GM21447 (cell line): ENCODE results near the gene CPLX3.
A peak's percentile ranks its signal among the peaks of the same experiment; 100 is the strongest.

ENCODE experiments used
- ATAC-seq: cut with Tn5 transposase; IDR thresholded peaks from one replicate; pipeline ENCODE4 v1.9.1; 2021; ENCODE audit not compliant: unreplicated experiment

Gene CPLX3

DNA sequence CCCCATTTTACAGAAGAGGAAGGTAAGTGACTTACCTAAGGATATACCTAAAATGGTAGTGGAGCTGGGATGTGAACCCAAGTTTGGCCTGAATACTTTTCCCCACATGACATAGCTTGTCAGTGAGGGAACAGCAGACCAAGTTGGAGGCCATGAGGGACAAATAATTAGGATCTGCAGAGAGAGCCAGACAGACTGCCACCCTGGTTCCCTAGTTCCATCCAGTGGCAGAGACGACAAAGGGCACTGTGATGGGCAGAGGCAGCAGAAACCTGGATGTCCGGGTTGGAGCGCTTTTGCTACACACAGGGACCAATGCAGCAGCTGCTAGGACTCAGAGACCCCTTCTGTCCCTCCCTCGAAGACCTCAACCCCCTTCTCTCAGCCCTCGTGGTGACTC lies 1.2 kb downstream of the CPLX3 start:
- ATAC-seq = no peak

DNA sequence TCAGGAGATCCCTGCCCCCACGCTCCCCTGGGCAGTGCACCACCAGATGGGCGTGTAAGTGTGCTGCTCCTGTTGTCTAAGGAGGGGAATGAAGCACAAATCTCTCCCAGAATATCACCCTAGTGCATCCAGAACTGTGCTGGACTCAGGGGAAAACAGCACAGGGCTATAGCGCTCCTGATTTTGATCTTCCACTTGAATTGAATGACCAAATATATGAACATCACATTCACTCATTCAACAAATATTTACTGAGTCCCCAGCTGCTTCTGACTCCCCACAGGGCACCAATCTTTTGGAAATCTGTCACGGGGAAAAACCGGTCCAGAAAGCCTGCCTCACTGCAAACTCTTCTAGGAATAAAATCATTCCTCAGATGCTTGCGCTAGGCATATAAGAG lies 2.4 kb downstream of the CPLX3 start:
- ATAC-seq = no peak

DNA sequence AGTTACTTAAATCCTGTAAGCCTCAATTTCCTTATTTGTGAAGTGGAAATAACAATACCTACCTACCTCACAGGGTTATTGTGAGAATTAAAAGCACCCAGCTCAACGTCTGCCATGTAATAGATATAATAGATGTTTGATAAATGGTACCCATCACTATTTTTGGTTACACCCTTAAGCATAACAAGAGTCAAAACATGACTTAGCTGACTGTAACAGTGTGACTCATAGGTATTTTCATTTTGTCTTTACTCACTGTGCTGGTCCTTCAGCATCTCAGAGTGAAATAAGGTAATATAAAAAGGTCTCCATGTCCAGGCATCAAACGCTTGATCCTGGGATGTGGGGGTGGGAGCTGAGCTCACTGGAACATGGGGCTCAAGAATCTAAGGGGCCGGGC lies 3.1 kb downstream of the CPLX3 start:
- no peak for ATAC-seq

DNA sequence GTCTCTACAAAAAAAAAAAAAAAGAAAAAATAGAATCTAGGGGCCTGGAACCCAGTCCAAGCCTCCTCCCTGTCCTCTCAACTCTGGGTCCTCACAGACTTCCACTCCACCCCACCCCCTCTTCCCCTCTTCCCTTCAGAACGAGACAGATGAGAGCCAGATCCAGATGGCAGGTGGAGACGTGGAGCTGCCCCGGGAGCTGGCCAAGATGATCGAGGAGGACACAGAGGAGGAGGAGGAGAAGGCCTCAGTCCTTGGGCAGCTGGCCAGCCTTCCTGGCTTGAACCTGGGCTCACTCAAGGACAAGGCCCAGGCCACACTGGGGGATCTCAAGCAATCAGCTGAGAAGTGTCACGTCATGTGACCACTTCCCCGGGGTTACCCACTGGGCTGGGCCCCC lies 3.6 kb downstream of the CPLX3 start:
- no peak for ATAC-seq

DNA sequence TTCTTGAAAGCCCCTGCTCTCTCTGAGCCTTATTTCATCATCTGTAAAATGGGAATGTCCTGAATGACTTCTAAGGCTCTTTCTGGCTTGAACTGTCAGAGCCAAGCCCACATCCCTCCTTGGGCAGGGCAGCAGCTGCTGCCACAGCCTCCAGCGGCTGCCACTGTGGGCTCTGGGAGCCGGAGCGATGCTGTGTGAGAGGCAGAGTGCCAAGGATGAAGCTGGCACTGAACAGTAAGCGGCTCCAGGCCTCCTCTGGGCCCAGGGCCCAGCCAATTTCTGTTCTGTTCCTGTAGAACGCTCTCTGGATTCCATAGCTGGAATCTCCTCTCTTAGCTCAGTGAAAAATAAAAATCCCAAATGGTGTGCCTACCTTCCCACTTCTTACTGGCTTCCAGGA lies 4.4 kb downstream of the CPLX3 start:
- no peak for ATAC-seq

DNA sequence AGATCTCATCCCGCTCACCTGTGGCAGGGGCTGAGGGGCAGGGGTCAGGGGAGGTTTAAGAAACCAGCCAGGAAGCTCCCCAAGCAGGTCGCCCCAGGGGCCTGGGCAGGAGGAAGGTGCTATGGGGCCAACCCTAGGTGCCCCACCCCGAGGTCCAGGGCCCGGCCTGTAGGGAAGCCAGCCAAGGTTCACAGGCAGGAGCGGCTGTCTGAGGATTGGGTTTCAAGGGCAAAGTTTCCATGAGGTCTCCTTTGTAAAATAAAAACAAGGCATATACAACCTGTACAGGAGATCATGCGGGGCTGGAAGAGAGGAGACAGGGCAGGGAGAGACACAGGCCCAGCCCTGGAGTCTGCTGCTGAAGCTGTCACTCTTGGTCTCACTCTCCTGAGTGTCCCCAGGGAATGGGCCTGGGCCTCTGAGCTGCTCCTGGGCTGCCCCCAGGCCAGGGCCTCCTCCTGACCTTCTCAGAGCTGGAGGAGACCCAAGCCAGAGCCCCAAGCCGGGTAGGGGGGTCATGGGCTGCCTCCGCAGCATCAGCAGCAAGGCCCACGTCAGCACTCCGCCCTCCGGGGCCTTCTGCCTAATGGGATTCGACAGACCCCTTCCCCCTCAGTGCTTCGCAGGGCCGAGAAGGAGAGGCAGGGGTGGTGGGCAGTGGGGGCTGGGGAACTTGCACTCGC lies 5.5 kb downstream of the CPLX3 start:
- no peak for ATAC-seq

DNA sequence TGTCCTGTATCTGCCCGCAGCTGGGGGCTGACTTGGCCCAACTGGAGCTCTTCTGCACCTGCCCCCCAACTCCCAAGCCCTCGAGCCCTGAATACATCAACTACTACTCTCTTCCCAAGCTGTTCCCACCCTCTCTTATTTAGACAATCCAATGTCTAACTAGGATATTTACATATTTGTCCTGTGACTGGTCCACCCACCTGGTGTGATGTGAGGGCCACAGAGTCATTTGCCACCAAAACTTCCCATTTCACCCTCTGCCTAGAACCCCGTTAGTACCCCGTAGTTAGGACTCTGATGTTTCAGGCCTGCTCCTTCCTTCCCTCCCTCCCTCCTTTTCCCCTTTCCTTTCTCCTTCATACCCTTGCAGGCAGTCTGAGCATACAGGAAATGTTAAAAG lies 6.4 kb downstream of the CPLX3 start:
- no peak for ATAC-seq

DNA sequence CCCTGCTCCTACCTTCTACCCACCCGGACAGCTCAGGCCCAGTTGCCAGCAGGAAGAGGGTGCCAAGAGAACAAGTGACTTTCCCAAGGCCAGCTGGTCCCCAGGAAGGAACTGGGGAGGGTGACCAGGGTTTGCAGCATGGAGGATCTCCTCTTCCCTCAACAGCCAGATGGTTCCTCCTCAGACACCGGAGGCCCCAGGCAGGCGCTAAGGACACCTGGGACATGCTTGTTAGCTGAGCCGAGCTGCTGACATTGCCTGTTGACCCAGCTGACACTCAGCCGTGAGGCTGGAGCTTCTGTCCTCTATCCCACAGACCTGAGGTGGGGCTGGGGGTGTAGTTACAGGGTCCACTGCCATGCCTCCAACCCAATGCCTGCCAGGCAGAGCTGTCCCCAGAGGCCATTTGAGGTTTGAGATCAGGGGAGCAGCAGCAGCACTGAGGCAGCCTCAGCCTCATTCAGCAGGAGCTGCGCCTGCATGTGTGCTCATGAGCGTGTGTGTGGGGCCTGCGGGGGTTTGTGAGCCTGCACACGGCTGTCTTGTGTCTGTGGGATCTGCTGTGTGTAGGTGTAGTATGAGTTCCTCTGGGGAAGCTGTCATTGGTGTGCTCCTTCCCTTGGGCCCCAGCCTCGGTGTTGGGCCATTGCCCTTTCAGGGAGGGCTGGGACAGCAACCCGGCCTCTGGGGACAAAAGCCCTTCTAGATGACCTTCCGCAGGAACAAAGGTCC lies 7.1 kb downstream of the CPLX3 start:
- ATAC-seq = no peak

DNA sequence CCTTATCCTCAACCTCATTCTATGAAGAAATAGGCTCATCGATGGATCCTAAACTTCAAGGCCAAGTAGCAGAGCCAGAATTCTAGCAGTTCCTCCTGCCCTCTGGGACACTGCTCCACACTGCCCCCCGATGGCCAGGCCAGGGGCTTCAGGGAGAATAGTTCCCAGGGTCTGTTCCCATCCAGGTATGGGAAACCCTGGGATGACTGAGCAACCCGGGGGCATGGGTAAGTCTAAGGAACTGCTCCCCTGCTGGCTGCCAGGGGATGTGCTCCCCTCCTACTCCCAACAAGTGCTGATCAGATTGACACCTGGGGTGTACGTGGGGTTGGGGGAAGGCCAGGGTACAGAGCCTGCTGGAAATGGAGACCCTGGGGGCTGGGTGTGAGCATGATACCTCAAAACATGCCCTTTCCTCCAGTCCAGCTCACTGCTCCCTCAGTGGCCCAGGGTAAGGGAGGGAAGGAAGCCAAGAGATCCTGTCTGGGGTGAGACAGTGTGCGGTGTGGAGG lies 8.9 kb downstream of the CPLX3 start:
- no peak for ATAC-seq

DNA sequence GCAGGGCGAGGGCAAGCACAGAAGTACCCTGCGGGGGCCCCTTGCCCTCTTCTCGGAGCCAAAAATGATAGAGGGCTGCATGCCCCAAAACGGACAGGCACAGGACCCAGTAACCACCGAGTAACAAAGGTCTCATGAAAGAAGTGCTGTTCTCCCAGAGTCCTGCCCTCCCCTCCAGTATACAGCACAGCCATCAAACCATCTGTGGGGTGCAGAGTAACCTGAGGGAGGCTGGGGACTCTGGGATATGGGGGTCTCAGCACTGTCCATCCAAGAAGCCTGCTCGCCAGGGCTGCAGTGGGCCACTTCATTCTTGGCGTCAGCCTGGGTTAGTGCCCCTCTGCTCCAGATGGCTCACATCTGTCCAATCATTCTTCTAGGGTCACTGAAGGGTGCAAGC lies 10.4 kb downstream of the CPLX3 start:
- no peak for ATAC-seq

DNA sequence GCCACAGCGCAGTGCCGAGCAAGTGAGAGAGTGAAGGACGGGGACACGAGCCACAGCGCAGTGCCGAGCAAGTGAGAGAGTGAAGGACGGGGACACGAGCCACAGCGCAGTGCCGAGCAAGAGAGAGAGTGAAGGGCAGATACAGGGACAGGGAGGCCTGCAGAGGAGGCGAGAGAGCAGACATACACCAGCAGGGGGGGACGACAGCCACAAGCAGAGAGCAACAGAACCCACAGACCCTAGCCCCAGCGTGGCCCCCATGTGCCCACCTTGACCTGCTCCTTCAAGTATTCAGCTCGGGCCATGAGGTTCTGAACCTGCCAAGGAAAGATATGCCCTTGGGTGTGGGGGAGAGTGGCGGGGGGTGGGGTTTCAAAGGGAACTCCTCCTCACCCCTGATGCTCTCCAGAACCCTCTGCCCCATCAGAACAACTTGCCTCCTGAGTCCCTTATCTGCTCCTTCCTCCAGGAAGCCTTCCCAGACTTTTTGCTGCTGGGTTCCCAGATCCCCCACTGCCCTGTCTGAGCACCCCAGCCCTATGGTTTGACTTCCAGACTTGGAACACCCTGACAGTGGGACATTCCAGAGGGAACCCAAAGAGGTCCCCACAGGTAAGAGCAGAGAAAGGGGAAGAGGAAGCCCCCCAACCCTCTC lies 11.2 kb downstream of the CPLX3 start:
- no peak for ATAC-seq

DNA sequence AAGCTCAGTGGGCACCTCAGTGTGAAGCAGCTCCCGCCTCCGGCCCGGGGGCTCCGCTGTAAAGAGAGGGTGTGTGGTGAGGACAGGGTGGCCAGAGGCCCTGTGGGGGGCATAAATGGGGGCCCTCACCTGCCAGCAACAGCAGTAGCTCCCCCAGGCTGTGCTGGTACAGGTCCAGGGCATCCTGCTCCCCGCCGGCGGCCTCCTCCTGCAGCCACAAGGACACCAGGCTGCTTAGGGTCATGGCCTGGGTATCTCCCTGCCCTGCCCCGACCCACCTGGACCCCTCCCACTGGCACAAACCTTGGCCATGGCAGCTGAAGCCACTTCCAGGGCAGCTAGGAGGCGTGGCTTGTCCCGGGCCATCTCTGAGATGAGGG lies 11.7 kb downstream of the CPLX3 start:
- ATAC-seq = no peak

DNA sequence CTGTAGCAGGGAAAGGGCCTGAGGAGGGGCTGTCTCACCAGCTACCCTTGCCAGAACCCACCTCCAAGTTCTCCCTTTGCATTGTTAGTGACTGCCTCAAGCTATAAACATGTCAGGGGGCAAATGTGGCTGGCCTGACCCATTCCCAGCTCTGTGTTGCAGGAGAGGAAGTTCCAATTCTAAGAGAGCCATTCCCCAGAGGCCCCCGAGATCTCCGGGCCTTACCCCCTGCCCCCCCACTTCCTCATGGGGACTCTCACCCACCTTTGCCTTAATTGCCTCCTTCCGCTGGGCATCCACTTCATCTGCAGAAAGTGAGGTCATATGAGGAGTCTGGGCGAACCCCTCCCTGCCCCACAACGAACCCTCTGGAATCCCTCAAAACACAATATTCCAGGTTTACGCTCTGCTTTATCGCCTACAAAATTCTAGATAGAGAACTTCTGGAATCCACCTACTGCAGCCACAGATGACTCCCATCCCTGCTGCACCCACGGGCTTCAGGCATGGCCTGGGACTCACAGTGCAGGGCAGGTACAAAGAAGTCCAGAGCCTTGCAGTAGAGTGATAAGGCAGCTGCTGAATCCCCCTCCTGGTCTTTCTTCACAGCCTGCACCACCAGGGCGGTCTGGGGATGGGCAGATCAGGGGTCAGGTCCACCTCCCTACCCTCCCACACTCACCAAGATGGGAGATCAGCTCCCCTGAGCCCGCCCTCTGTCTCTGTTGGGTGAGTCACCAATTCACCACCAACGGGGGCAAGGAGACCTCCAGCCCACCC lies 12.5 kb downstream of the CPLX3 start:
- ATAC-seq = no peak

DNA sequence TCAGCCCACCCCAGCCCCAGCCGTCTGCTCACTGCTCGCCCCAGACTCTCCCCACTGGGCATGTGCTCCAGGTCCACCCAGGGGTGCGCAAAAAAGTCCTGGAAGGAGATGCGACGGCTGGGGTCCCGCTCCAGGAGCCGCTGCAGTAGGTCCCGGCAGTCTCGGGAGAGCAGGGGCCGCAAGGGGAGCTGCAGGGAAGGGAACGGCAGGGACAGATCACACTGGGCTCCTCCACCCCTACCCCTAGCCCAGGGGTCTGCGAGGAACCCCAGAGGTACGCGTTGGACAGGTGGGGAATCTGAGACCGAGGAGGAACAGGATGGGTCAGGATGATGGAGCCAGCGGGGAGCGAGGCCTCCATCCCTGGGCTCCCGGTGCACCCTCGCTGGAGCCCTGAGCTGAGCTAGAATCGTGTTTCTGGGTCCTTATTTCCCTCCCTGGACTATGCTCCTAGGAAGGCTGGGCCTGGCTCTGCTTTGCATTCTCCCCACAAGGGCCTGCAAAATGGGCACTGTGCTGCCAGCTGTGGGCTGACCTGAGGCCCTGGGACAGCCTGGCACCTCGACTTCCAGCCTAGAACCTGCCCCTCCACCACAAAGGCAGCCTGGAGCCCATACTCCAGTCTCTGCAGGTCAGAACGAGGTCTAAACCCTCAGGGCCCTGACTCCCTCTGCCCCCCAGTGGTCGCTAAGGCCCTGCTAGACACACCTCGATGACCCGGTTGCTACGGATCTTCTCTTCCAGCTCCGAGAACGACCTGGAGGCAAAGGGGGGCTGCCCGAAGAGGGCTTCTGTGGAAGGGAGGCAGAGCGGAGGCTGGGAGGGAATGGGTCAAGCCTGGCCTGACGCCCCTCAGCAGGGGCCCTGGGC lies 13.3 kb downstream of the CPLX3 start:
- ATAC-seq = no peak

DNA sequence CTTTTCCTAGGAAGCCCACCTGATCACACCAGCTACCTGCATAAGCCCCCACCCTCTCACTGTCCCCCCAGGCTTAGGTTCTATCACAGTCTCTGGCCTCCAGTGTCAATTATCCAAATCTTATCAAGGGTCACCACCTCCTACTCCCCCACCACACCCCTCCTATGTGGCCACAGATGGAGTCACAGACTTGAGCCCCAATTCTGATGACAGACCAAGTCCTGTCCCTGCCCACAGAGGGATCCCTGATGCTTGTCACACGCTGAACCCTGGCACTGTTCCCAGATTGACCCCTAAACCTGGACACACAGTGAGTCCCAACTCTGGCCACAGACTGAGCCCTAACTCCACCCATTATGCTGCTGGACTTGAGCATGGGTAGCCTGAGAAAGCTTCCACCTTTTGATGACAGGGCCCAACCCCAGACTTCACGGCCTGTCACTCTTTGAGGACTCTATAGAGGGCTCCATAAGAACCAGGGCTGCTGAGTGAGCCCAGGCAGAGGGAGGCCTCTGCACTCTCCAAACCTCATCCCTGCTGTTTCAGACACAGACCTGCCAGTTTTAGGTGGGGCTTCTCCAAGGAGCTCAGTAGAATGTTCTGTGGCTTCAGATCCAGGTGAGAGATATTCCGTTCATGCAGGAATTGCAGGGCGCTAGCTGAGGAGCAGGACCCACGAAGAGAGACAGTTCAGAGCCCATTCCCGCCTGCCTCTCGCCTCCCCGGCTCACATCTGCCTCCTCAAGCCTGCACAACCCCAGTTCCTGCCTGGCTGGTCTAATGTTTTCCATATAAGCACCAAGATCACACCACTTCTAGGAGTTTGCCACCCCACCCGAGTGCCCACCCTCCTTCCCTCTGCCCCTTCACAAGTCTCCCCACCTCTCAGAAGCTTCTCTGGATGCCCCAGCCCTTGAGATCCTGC lies 14.7 kb downstream of the CPLX3 start:
- no peak for ATAC-seq

DNA sequence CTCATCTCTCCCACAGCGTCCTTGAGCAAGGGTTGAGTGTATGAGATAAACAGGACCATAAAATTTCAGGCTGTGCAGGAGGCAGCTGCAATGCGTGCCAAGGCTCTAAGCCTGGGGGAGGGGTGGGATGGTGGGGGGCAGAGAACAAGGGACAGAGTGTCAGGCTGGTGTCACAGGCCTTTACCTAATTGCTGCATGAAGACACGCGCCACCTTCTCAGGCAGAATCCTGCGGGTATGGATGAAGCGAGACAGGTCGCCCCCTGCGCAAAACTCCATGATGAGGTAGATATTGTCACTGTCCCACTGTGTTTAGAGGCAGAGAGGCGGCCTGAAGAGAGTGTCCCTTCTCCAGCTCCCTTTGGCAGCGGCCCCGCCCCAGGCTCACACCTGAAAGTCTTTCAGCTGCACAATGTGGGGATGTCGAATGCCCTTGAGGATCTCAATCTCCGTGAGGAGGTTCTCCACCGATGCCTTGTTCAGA lies 15.5 kb downstream of the CPLX3 start:
- ATAC-seq = no peak

DNA sequence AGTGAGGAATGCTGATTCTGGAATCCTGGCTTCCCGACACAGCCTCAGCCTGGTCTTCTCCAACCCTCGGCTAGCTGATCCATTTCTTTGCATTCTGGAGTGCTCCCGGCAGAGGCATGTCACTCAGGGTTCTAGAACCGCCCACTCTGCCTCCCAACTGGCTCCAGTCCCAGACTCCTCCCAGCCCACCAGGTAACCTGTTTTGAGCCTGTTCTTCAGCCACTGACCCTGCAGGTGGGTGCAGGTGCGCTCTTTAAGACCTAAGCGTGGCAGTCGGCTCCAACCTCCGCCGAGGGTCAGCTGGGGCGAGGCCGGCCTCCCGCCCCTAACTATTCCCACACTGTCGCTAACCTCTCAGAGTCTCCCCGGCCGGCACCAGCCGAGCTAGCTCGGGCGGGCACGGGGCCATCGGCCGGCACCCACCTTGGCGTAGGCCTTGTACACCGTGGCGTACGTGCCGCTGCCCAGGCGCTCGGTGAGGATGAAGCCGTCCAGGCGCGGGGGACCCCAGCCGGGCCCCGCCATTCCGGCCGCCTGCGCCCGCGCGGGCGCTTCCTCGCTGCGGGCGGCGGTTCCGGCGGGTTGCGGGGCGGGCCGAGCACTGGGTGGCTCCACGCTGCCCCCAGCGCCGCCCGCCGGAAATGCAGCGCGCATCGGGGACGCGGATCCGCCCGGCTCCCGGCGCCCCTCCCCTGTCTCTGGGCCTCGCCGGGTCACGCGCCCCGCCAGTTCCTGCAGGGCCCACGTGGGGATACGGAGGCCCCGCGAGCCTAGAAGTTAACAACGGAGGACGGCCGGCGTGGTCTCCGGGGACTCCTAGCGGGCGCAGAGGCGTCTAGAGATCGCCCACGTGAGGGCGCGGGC lies 16.4 kb downstream of the CPLX3 start, which contains the start of gene ULK3:
TSS of gene ULK3 (minus strand) at position 576 of the 864 bp plus-strand sequence. CDS start at position 525, 51 bp downstream.
- peak; percentile 73 for ATAC-seq

DNA sequence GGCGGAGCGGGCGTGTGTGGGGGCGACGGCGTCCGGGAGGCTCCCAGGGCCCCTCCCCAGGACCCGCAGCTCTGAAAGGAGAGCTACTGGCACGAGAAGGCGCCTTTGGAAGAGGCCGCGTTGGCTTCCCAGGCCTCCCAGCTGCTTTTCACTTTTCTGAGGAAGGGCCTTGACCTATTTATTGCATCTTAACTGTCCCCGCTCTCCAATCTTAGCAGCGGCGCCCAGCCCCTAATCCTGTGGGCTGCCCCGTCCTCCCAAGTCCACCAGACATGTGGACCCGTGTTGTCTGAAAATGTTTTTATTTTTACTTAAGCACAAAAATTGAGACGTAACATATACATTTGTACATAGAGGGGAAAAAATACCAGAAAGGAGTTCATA lies 17.0 kb downstream of the CPLX3 start:
- ATAC-seq = no peak
